Kidney (tissue), 14 donors: Measurements from ENCODE around the gene MAN1A2. TPM values are rescaled to one million over a fixed set of nuclear protein-coding genes. Genes with fewer than 3 reads are reported as not detected.
A peak's percentile ranks its signal among the peaks of the same experiment; 100 is the strongest.

Experiments
- DNase-seq, 5 donors: peaks; one replicate each; pipeline ENCODE4 v3.0.0-alpha.2; 2013 to 2020
- FAIRE-seq: peaks from 2 replicates; lab custom pipeline; 2012; peaks lifted over from hg19 to GRCh38; lab: Jason Lieb, UNC
- H3K27ac ChIP-seq, 2 donors: one replicate each; pipeline ENCODE4 v1.7.0; 2013; ENCODE audit warnings: low read depth in 2 of 2, low read length in 2 of 2, inconsistent platforms in 1 of 2
- H3K27me3 ChIP-seq: one replicate; pipeline ENCODE4 v1.7.1; 2013; ENCODE audit warnings: low read length, inconsistent platforms; ENCODE audit not compliant: control insufficient read depth, insufficient read depth
- H3K36me3 ChIP-seq, 3 donors: one replicate each; pipeline versions ENCODE4 v1.7.0 to v1.7.1; 2013; ENCODE audit warnings: low read length in 3 of 3, control low read depth in 1 of 3, inconsistent platforms in 1 of 3; ENCODE audit not compliant: insufficient read depth in 3 of 3, control insufficient read depth in 2 of 3
- H3K4me1 ChIP-seq, 3 donors: one replicate each; pipeline versions ENCODE4 v1.7.0 to v1.7.1; 2013; ENCODE audit warnings: low read length in 3 of 3, inconsistent platforms in 1 of 3, low read depth in 1 of 3; ENCODE audit not compliant: control insufficient read depth in 2 of 3, insufficient read depth in 2 of 3
- H3K4me3 ChIP-seq, 3 donors: one replicate each; pipeline versions ENCODE4 v1.7.0 to v1.8.1; 2013; ENCODE audit warnings: low read length in 3 of 3, control low read depth in 1 of 3, inconsistent platforms in 1 of 3
- H3K9ac ChIP-seq, 3 donors: one replicate each; pipeline versions ENCODE4 v1.7.0 to v1.7.1; 2013; ENCODE audit warnings: low read length in 3 of 3, control low read depth in 1 of 3, inconsistent platforms in 1 of 3
- H3K9me3 ChIP-seq, 3 donors: one replicate each; pipeline versions ENCODE4 v1.7.0 to v1.7.1; 2013; ENCODE audit warnings: low read length in 3 of 3, control low read depth in 1 of 3, inconsistent platforms in 1 of 3; ENCODE audit not compliant: control insufficient read depth in 2 of 3, insufficient read depth in 1 of 3
- CTCF ChIP-seq: IDR thresholded peaks from 3 replicates; pipeline ENCODE4 v1.5.1; 2012; ENCODE audit warnings: mild to moderate bottlenecking, moderate library complexity, borderline replicate concordance; ENCODE audit not compliant: insufficient read depth; ENCODE audit errors: extremely low read depth
- intact Hi-C: fragments of 100-400 bp; cut with DNase I; formaldehyde crosslinking; loops from one replicate; pipeline ENCODE4 v1.11.1; 2022
- polyA plus RNA-seq: library from polyadenylated mRNA; stranded (reverse); fragments of 350-450 nt; fragmentation: Illumina TruSeq; extraction: RNeasy Lipid Tissue Mini Kit (QIAGEN cat#74804); gene quantifications from one replicate; pipeline ENCODE4 v1.2.3, GENCODE V29; 2014; ENCODE audit warnings: low read depth, low replicate concordance; ENCODE audit not compliant: insufficient read depth
- total RNA-seq: library from RNA; stranded (reverse); fragmentation: NEBNext Ultra II Directional; extraction: Animal tissue kit (Norgen Biotek cat#: 25700); gene quantifications from one replicate; pipeline ENCODE4 v1.2.1, GENCODE V29; 2021
- donor health status: control.
- donor health status: control.
- donor health status: control.
- donor health status: control.
- donor health status: control.
- donor health status: DM: yes; HTN: yes; CAD: no.
- donor health status: Normal renal cell carcinoma (clear cell type).

MAN1A2 gene
- total and polyA plus RNA-seq, 2 donors from 2014 or later = 8.0 to 54.4 TPM

DNA sequence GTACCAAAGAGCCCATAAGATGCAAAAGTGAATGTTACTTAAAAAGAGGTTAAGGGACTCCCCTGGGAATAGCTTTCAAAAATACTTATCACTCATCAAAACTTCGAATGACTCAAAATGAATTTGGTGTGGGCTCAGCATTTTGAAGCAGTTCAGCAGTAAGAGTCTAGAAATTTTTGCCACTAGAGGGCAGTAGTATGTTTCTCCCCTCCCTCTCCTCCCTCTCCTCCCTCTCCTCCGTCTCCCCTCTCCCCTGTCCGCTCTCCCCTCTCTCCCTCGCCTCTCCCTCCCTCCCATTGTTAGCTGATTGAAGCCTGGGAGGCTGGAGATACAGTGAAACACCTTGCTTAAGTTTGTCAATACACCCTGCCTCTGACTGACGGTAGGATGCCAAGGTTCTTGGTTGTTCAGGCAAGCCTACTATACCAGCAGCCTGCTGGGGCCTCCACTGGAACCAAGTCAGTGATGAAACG, 167.8 kb downstream of the MAN1A2 start:
- Histone ChIP-seq H3K4me3 (no peak overlapping the region), H3K27ac (no peak overlapping the region), H3K27me3 (no peaks in the 10 kb centered on the region), H3K4me1 (no peaks in the 10 kb centered on the region), H3K36me3 (no peaks in the 10 kb centered on the region), H3K9me3 (no peaks in the 10 kb centered on the region), H3K9ac (no peak overlapping the region)
- DNase-seq (peak in 4 of 5 donors; percentile 47 to 73 (median 60)), FAIRE-seq (no peak)
- peak; percentile 65 for TF ChIP-seq CTCF
- intact Hi-C loops = loop anchor here (10.0 kb wide), 1 partner anchor 220 kb away; no protein-coding TSS in a partner anchor

DNA sequence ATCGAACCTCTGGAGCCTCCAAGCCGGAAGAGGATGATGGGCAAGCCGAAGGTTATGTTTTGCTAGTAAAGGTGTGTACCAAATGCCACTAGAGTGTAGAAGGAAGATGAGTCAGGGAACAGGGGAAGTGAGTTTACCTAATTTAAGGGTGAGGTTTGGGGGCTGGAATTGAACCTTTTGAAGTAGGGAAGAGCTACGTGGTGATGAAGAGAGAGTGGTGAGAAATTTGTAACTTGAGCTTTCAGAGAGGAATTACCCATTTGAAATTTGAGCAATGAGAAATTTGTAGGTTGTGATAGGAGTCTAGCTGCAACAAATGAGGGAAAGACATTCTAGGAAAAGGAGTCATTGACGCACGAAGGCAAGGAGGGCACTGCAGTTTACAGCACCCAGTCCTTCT, 168.6 kb downstream of the MAN1A2 start:
- Histone ChIP-seq H3K9ac (no peak overlapping the region), H3K4me1 (no peaks in the 10 kb centered on the region), H3K27me3 (no peaks in the 10 kb centered on the region), H3K9me3 (no peaks in the 10 kb centered on the region), H3K36me3 (no peaks in the 10 kb centered on the region), H3K27ac (no peak overlapping the region), H3K4me3 (no peak overlapping the region)
- no peak for DNase-seq
- FAIRE-seq = no peak
- no peak for TF ChIP-seq CTCF
- intact Hi-C loops = loop anchor here (10.0 kb wide), 1 partner anchor 219 kb away; no protein-coding TSS in a partner anchor

DNA sequence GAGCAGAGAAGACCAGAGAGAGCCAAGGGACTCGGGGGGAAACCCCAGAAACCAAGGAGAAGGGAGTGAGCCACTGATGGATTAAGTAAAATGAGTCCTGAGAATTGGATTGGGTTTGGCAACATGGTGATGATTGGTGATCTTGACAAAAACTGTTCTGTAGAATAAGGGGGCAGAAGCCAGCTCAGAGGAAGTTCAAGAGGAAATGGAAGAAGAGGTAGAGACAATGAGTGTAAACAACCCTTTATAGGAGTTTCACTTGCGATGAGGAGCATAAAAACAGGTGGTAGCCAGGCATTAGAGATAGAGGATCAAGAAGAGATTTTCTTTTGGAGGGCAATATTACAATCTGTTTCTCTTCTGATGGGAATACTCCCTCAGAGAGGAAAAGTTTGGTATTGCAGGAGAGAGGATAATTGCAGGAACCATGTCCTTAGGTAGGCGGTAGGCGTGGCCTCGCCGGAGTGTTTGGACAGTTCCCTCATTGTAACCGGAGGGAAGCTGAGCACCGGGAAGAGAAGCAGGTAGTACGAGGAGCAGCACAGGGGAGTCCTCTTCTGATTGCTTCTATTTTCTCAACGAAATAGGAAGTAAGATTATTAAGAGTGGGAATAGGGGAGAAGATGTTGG, 170.2 kb downstream of the MAN1A2 start:
- H3K9me3 ChIP-seq = no peaks in the 10 kb centered on the region
- intact Hi-C loops = loop anchor here (10.0 kb wide), 1 partner anchor 217 kb away; no protein-coding TSS in a partner anchor
- no peak overlapping the region for H3K9ac ChIP-seq
- no peak for TF ChIP-seq CTCF
- H3K4me1 ChIP-seq = no peaks in the 10 kb centered on the region
- no peaks in the 10 kb centered on the region for H3K36me3 ChIP-seq
- FAIRE-seq = no peak
- H3K4me3 ChIP-seq = no peak overlapping the region
- peak in 2 of 5 donors; percentile 7 to 22 for DNase-seq
- no peaks in the 10 kb centered on the region for H3K27me3 ChIP-seq
- H3K27ac ChIP-seq = no peak overlapping the region
